HG02943 (cell line): Measurements from ENCODE around the gene TASOR.
"Not testable (repeated sequence)": the region's sequence is repeated elsewhere in the genome, so short reads cannot be mapped to it uniquely, and the experiment has no call there.

ENCODE experiments used
- ATAC-seq: cut with Tn5 transposase; IDR thresholded peaks from one replicate; pipeline ENCODE4 v1.9.1; 2021; ENCODE audit warnings: mild to moderate bottlenecking, low read depth, moderate library complexity; ENCODE audit not compliant: unreplicated experiment

The TASOR gene, protein sequence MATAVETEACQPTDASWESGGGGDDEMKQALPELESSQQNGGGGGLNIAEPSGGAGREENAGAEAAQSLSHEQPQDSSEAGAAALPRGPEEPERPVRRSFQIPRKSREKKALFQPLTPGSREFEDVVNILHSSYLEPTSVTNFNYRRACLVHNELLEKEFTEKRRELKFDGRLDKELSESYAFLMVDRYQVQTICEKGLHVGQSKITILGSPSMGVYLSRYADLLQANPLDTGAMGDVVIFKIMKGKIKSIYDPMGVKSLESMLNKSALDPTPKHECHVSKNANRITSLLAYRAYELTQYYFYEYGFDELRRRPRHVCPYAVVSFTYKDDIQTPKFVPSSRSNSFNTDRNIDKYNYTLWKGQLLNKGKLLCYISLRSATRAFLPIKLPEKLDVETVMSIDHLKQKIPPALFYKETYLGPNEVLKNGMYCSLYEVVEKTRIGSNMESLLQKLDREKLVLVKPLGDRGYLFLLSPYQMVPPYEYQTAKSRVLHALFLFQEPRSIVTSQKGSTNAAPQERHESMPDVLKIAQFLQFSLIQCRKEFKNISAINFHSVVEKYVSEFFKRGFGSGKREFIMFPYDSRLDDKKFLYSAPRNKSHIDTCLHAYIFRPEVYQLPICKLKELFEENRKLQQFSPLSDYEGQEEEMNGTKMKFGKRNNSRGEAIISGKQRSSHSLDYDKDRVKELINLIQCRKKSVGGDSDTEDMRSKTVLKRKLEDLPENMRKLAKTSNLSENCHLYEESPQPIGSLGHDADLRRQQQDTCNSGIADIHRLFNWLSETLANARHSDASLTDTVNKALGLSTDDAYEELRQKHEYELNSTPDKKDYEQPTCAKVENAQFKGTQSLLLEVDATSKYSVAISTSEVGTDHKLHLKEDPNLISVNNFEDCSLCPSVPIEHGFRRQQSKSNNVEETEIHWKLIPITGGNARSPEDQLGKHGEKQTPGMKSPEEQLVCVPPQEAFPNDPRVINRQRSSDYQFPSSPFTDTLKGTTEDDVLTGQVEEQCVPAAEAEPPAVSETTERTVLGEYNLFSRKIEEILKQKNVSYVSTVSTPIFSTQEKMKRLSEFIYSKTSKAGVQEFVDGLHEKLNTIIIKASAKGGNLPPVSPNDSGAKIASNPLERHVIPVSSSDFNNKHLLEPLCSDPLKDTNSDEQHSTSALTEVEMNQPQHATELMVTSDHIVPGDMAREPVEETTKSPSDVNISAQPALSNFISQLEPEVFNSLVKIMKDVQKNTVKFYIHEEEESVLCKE (N-terminal part only)

DNA sequence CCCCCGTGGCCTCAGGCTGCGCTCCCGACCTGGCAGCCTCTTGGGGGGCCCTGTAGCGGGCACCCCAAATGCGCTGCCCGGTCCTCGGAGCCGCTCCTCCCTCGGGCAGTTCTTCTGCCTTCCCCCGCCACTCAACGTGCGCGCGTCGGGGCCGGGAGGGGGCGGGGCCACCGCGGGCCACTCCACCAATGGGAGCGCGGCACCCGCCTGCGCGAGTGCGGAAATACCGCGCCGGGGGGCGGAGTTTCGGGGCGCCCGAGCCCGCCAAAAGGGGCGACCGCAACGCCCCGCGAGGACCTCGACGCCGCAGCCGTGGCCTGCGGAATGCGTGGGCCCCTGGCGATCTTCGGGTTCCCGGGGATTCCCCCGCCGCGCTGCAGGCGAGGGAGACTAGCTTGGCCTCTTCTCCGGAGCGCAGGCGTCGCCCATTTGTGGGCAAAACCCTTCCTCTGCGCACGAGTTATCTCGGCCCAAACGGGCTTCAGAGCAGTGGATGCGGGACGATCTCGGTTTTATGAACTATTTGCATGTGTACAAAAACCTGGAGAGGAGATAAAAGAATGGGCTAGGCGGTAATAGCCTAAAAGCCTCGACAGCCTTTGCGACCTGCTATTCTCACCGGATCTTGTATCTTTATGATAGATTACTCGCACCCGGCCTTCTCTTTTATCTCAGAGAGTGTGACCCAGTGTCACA is at the start of gene TASOR:
Gene TASOR (minus strand): TSS at position 144 of the 696 bp plus-strand sequence. CDS start 259 bp downstream, outside the sequence.
- ATAC-seq: peak; percentile 60

DNA sequence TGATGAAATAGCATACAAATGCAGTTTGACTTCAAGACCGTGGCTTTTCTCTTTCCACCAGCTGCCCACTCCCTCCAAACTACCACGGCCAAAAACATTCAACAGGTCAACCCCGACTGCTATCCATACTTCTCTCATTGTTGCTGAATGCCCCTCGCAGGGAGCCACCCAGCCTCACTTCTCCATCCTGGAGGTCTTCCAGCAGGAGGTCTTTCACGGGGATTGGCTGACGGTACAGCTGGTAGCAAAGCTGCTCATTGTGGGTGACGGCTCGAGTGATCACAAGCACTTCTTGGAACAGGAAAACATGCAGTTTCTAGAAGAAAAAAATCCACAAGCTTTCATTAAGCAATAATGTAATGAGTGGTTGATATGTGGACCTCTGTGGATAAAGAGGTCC is 49.0 kb upstream of the TASOR start:
- ATAC-seq: no peak

DNA sequence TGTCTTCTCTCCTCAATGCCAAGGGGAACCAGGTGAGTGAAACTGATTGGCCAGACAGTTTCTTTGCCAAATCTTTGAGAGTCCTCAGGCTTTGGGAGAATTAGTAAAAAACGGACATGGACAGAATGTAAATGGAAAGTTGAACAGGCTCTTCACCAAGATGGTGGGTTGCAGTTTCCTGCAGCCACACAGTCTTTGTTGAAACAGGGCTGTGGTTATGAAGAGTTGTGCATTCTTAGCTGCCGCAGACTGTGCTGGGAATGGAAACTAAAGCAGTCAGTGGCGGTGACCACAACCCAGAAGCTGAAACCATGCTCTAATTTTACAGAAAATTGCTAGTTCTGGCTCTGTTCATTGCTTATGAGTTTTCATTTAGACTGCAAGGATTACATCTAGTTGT is 42.1 kb upstream of the TASOR start:
- peak; percentile 98 for ATAC-seq

DNA sequence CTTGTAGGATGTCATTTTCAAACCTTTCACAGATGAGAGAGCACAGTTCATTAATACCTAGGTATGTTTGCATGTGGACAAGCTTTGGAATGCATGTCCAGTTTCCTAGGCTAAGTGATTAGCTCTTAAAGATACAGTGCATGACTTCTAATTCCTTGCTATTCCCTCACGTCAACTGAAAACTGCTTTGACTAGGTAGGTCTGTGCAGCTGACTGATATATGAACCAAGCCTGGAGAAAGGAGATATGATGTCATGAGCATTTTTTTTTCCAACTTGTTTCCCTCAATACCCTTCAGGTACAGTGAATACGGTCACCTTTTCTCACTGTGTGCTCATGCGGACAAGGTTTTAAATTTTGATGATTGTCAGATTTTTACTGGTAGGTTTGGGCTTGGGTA is 41.6 kb upstream of the TASOR start:
- no peak for ATAC-seq

DNA sequence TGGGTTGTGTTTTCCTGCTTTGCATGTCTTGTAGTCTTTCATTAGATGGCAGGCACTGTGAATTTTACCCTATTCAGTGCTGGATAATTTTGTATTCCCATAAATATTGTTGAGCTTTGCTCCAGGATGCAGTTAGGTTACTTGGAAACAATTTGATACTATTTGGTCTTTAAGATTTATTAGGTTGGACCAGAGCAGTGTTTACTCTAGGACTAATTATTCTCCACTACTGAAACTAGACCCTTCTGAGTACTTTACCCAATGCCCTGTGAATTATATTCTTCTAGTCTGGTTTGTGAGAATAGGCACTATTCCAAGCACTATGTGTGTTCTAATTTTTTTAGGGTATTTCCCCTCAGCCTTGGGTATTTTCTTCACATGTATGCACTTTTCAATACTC is 37.8 kb upstream of the TASOR start:
- no peak for ATAC-seq

DNA sequence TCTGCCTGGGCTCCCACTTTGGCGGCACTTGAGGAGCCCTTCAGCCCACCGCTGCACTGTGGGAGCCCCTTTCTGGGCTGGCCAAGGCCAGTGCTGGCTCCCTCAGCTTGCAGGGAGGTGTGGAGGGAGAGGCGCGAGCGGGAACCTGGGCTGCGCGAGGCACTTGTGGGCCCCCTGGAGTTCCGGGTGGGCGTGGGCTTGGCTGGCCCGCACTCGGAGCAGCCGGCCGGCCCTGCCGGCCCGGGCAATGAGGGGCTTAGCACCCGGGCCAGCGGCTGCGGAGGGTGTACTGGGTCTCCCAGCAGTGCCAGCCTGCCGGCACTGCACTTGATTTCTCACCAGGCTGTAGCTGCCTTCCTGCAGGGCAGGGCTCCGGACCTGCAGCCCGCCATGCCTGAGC is 35.7 kb upstream of the TASOR start:
- not testable (repeated sequence) for ATAC-seq

DNA sequence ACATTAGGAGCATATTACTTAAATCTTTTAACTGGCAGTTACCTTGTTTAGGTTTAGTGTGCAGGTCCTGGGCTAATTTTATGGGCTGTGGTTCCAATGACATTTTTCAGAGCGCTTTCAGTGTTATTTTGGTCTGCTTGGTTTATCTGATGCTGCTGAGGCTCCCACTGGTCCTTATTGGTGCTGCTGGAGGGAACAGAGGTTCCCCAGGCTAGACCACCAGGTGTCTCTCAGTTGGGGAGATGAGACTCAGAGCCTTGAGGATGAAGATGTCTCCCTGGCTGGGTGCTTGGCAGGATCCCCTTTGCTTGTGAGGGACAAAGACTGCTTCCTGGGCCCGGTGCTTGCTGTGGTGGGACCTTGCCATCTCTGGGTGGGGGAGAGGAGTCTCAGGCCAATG is 28.3 kb upstream of the TASOR start:
- no peak for ATAC-seq

DNA sequence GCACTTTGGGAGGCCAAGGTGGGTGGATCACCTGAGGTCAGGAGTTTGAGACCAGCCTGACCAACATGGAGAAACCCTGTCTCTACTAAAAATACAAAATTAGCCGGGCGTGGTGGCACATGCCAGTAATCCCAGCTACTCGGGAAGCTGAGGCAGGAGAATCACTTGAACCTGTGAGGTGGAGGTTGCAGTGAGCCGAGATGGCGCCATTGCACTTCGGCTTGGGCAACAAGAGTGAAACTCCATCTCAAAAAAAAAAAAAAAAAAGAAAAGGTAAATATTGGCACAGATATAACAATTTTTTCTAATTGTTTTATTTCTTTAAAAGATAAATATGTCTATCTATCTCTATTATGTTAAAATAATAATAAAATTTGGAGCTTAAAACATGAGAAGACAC is 24.3 kb upstream of the TASOR start:
- not testable (repeated sequence) for ATAC-seq

DNA sequence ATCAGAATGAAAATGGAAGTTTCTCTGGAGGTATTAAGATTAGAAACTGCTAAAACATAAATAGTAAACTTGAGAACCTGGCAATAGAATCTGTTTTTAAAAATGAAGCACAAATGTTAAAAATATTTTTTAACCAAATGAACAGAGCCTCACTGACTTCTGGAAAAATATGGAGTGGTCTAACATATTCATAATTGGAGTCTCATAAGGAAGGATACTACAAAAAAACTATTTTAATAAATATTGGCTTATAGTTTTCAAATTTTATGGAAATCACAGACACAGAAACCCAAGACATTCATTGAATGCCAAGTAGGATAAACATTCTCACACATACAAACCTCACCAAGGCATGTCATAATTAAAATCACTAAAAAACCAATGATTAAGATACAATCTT is 23.6 kb upstream of the TASOR start:
- ATAC-seq: no peak

DNA sequence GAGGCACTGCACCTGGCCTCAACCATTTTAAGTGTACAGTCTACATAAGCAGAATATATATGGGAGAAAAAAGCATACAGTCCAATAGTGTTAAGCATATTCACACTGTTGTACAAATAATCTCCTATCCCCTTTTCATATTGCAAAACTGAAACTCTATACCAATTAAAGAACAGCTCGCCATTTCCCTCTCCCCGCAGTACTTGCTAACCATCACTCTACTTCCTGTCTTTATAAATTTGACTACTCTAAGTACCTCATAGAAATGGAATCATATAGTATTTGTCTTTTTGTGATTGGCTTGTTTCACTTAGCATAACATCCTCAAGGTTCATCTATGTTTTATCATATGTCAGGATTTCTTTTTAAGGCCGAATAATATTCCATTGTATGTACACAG is 21.6 kb upstream of the TASOR start:
- ATAC-seq: no peak

DNA sequence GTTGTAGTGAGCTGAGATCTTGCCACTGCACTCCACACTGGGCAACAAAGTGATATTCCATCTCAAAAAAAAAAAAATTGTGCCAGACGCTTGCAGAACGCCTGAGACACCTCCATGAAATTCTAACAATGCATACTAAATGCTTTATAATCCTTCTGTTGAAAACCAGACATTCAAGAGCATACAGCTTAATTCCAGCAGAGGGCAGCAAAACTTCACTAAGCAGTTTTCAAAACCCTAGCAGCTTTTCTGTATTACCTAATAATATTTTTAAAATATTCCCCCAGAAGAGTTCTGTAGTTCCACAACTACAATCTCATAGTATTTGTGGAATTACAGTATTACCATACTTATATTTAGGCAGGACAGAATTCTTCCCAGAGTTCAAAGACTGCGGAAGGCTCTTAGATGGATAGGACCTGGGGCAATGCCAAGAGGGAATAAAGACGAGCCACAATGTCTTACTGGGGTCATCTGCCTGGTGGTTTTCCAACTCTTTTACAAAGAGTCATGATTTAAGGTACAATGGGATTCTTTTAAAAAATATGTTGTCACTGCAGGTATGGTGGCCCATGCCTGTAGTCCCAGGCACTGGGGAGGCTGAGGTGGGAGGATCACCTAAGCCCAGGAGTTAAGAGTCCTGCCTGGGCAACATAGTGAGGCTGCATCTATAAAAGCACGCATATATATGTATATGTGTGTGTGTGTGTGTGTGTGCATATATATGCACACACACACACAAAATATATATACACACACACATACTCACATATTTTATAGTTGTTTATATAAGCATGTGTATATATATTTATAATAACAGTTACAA is 19.6 kb upstream of the TASOR start:
- no peak for ATAC-seq

DNA sequence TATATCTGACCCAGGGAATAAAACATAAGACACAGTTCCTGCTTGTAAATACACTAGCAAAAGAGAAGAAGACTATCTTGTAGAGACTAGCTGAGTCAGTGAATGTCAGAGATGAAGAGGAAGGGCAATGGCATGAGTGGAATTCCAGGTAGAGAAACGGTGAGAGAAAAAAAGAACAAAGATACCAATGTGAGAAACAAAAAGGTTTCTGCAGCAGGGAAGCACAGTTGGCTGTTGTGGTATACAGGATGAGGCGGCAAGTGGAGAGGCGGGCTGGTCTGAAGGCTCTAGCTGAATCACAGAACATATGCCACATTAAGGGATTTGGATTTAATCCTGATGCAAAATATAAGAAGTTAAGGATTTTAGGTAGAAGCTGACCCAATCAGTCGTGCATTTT is 17.1 kb upstream of the TASOR start:
- ATAC-seq: no peak

DNA sequence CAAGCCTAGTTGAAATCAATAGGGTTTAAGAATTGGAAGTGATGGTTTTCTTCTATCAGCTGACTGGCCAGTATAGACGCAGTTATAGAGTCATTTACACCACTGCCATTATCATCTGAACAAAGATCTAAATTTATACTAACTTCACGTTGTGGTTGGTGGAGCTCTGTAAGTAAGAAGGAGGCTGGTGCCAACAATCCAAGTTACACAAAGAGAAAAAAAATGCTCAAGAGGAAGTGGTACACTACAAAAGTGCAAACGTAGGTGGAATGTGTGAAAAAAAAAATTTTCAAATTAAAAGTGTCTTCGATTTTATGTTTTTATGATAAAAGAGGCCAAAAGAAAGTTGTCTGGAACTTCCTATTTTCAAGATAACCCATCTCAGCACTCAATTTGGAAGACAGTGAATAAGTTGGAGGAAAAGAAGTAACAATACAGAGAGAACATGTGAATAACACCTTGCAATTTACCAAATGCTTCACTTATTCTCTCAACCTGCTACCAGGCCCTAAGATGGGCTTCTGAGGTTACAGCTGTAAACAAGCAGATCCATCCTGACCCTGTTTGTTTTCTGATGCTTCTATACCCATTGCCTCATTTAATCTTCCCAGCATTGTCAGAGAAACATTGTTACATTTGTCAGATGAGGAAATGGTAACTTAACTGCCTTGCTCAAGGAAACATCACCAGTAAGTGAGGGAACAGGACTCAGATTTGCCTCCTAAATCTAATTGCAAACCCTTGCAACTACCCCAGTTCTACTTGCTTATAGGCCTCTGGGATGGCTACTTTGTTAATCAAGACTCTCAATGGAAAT is 12.0 kb upstream of the TASOR start:
- no peak for ATAC-seq

DNA sequence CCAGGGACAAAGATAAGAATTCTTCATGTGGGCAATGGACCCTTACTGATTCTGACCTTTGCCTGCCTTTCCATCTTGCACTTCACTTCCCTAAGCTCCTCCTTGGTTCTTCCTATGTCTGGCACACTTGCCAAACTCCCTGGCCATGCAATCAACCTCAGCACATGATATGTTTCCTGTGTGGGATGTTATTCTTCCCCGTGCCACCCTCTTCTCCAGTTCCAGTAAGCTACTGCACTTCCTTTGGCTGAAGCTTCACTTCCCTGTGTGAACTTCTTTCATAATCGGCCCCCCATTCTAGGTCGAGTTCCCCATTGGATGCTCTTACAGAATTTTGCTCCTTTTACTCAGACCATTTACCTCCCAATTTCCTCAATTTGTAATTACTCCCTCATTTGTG is 10.7 kb upstream of the TASOR start:
- ATAC-seq: no peak

DNA sequence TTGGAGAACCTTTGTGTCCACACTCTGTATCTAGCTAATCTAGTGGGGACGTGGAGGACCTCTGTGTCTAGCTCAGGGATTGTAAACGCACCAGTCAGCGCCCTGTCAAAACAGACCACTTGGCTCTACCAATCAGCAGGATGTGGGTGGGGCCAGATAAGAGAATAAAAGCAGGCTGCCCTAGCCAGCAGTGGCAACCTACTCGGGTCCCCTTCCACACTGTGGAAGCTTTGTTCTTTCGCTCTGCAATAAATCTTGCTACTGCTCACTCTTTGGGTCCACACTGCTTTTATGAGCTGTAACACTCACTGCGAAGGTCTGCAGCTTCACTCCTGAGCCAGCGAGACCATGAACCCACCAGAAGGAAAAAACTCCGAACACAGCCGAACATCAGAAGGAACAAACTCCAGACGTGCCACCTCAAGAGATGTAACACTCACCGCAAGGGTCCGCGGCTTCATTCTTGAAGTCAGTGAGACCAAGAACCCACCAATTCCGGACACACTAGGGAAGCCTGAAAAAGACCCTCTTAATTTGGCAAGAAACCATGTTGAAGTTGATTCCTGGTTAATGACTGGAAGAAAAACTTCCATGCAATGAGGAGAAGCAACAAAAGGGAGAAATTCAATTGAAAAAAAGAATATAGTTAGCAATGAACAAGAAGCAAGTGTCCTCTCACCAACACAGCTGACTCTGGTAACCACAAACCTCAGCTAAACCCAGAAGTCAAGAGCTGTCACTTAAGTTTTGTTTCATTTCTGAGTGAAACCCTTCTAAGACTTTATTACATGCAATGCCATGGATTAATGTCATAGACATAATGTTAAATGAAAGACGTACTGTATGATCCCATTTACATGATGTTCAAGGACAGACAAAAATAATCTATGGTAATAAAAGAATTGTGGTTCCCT is 9.7 kb upstream of the TASOR start:
- ATAC-seq: peak; percentile 77

DNA sequence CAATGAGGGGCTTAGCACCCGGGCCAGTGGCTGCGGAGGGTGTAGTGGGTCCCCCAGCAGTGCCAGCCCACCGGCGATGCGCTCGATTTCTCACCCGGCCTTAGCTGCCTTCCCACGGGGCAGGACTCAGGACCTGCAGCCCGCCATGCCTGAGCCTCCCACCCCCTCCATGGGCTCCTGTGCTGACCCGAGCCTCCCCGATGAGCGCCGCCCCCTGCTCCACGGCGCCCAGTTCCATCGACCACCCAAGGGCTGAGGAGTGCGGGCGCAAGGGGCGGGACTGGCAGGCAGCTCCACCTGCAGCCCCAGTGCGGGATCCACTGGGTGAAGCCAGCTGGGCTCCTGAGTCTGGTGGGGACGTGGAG is 8.9 kb upstream of the TASOR start:
- ATAC-seq: not testable (repeated sequence)

DNA sequence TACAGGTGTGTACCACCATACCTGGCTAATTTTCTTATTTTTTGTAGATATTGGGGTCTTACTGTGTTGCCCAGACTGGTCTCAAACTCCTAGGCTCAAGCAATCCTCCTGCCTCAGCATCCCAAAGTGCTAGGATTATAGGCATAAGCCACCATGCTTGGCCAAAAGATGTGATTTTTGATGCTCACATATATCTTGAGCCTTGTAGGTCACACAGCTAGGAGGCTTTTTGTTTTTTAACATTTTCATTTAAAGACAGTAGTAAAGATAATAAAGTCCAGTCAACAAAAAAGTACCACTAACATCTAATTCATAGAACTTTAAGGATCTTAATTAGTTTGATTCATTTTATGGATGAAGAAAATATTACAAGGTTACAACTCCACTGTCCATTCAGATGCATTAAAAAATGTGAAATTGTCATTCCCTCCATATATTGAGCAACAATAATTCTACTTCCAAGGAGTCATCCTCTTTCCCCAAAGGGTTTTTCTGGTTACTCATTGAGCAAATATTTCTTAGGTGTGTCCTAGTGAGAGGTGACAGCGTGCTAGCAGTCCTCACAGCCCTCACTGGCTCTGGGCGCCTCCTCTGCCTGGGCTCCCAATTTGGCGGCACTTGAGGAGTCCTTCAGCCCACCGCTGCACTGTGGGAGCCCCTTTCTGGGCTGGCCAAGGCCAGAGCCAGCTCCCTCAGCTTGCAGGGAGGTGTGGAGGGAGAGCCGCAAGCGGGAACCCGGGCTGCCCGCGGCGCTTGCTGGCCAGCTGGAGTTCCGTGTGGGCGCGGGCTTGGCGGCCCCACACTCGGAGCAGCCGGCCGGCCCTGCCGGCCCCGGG is 8.3 kb upstream of the TASOR start:
- no peak for ATAC-seq
